HG03159 (cell line): ENCODE results near the gene SAMD8.

Experiments used
- ATAC-seq: cut with Tn5 transposase; IDR thresholded peaks from one replicate; pipeline ENCODE4 v1.9.1; 2021; ENCODE audit warnings: mild to moderate bottlenecking, moderate library complexity; ENCODE audit not compliant: unreplicated experiment

The SAMD8 gene

GRCh38 chr10:75084834-75085384, 26.5 kb upstream of the SAMD8 start:
- ATAC-seq: no peak

GRCh38 chr10:75086278-75086934, 25.1 kb upstream of the SAMD8 start:
- ATAC-seq: no peak

DNA sequence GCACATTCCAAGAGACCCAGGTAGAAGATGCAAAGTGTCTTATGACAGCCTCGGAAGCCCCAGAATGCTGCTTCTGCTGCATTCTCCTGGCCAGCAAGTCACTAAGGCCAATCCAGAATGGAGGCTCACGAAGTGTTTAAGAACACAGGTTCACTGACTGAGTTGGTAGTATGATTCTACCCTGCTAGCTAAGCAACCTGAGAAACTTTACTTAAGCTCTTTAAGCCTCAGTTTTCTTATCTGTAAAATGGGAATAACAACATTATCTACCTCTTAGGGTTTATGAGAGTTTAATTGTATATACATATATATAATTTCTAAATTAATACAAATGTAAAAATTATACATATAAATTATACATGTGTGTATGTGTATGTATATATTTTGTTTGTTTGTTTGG, 22.8 kb upstream of the SAMD8 start:
- no peak for ATAC-seq

GRCh38 chr10:75089634-75090033, 21.8 kb upstream of the SAMD8 start:
- no peak for ATAC-seq

- ATAC-seq: no peak
Measured at GRCh38 chr10:75091146-75091545, 20.3 kb upstream of the SAMD8 start.

DNA sequence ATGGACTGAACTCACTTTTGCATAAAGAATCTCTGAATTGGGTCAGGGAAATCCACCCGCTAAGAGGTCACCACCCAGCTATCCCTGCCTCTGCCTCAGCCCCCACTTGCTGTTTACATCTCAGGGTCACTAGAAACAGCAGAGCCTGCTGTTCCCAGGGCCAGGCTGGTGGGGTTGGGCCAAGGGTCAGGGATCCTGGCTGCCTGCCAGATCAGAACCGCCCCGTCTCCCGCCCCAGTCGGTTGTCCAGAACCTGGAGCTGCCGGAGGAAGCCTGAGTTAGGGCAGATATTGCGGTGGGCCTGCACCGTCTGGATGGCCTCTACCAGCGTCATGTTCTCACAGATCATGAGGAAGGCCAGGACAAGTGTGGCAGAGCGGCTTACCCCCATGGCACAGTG, 17.0 kb upstream of the SAMD8 start:
- ATAC-seq: no peak

- no peak for ATAC-seq
Measured at GRCh38 chr10:75095631-75096030, 15.8 kb upstream of the SAMD8 start.

DNA sequence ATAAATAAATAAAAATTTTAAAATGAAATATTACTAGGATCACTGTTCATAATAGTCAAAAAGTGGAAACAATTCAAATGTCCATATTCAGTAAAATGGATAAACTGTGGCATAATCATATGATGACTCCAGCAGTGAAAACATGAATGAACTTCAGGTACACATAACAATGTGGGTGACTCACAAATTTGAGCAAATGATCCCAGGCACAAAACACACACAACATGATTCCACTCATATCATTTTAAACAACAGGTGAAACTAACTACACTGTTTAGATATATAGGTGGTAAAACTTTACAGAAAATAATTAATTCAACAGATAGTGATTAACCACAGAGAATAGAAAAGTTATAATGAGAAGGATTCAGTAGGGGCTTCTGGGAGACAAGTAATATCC, 14.7 kb upstream of the SAMD8 start:
- no peak for ATAC-seq

GRCh38 chr10:75097666-75098285, 13.7 kb upstream of the SAMD8 start:
- ATAC-seq: no peak

GRCh38 chr10:75098902-75099673, 12.4 kb upstream of the SAMD8 start:
- no peak for ATAC-seq

GRCh38 chr10:75099952-75100763, 11.3 kb upstream of the SAMD8 start:
- ATAC-seq: peak; percentile 79

- ATAC-seq: no peak
Measured at GRCh38 chr10:75100764-75101291, 10.6 kb upstream of the SAMD8 start.

DNA sequence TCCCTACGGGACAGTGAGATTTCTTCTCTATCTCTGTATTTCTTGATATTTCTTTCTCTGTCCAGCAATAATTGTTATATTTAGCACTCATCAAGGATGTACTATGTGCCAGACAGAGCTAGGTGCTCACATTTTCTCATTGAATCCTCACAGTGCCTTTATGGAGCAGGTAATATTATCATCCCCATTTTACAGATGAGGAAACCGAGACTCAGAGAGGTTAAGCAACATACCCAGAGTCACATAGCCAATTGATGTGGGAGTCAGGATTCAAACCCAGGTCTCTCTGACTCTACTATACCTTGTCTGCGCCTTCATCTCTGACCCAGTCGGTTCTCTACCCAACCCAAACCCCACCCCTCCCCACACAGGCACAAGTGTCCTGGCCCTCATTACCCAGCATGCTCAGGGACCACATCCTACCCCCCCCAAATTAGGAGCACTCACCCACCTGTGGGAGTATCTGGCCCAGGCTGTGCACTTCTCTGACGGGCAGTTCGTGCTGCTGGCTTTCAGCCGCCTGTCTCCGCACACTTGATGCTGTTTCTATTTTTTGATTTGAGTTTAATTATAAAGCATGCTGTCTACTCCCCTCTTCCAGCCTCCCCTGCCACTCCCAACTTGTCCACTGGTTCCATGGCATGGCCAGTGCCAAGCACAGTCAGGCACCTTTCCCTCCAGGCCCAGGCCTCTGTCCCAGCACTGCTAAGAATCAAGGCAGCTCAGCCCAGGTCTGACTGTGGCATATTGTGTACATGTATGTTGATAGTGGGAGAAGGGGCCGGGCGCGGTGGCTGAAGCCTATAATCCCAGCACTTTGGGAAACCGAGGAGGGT, 9.8 kb upstream of the SAMD8 start:
- no peak for ATAC-seq

GRCh38 chr10:75102830-75103673, 8.4 kb upstream of the SAMD8 start:
- no peak for ATAC-seq

DNA sequence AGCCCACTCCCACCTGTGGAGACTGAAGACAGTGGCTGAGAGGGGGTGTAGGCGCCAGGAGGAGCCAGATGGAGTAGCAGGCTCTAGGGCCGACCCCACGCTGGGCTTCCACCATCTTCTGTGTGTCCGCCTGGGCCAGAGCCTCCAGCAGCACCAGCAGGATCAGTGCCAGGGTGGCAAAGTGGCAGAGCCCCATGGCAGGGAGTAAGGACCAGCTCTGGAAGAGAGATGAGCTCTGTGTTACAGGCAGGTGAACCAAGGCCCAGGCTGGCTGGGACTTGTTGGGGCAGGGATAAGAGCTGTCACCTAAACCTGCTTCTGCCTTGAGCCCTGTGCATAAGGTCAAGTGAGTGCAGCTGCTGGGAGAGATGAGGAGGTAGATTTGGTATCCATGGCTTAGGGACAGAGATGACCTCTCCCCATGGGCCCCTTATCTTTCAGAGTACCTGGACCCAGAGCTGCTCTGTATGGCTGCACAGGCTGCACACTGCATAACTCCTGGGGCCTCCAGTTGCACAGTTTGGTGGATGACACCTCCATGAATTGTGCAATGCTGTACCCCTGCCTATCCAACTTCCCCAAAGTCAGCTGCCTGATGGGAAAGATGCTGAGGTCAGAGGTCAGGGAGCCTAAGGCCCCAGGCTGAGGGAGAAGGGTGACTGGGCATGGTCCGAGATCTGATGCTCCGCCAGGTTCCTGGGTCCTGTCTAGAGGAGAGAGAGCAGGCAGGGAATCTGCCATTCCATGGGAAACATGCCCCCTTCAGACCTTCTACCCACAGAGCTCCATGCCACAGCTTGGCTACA, 7.4 kb upstream of the SAMD8 start:
- no peak for ATAC-seq

DNA sequence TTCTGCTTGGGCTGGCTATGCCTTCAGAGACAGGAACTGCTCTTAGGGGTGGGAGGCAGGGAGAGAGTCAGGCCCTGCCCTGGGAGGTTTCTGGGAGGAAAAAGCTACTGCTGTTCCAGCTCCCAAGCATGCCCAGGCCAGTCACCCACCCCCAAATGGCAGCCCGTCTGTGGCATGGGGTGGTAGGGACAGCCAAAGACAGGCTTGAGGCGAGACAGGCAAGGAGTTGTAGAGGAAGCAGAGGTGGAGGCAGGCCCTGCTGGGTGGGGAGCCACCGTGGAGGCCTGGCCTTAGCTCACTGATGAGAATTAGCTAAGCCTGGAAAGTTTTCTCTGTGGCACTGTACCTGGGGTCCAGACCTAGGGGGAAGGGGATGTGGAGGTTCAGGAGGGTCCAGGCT, 6.6 kb upstream of the SAMD8 start:
- ATAC-seq: no peak

DNA sequence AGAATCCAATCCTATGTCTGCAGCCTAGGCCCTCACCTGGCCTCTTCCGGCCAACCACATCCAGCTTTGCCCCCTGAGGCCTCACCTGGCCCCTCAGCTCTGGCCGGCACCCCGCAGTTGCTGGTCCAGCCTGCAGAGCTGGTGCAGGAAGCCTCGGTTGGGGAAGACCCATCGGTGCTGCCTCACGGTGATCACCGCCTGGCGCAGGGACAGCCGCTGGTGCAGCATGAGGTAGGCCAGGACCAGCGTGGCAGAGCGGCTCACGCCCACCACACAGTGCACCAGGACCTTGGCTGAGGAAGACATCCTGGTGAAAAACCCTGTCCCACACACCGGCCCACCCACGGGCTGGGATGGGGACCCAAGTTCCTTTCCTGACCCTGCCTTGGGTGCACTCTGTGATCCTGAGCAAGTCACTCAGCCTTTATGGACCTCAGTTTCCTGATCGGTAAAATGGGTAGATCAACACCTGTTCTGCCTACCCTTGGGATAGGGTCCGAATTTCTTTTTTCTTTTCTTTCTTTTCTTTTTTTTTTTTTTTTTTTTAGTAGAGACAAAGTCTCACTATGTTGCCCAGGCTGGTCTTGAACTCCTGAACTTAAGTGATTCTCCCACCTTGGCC, 5.8 kb upstream of the SAMD8 start:
- no peak for ATAC-seq

GRCh38 chr10:75106242-75106641, 5.2 kb upstream of the SAMD8 start:
- no peak for ATAC-seq
